ENCODE data around the gene ARMH3.
"Not testable (repeated sequence)": the region's sequence is repeated elsewhere in the genome, so short reads cannot be mapped to it uniquely, and the experiment has no call there.

The ARMH3 gene, protein sequence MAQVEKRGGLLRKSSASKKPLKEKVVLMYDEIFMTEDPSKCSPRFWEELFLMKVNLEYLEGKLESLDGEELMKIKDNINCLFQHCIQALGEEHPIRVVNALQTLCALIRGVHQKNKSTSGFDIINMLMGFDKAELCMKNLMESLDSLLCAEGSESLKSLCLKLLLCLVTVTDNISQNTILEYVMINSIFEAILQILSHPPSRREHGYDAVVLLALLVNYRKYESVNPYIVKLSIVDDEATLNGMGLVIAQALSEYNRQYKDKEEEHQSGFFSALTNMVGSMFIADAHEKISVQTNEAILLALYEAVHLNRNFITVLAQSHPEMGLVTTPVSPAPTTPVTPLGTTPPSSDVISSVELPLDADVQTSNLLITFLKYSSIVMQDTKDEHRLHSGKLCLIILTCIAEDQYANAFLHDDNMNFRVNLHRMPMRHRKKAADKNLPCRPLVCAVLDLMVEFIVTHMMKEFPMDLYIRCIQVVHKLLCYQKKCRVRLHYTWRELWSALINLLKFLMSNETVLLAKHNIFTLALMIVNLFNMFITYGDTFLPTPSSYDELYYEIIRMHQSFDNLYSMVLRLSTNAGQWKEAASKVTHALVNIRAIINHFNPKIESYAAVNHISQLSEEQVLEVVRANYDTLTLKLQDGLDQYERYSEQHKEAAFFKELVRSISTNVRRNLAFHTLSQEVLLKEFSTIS

DNA sequence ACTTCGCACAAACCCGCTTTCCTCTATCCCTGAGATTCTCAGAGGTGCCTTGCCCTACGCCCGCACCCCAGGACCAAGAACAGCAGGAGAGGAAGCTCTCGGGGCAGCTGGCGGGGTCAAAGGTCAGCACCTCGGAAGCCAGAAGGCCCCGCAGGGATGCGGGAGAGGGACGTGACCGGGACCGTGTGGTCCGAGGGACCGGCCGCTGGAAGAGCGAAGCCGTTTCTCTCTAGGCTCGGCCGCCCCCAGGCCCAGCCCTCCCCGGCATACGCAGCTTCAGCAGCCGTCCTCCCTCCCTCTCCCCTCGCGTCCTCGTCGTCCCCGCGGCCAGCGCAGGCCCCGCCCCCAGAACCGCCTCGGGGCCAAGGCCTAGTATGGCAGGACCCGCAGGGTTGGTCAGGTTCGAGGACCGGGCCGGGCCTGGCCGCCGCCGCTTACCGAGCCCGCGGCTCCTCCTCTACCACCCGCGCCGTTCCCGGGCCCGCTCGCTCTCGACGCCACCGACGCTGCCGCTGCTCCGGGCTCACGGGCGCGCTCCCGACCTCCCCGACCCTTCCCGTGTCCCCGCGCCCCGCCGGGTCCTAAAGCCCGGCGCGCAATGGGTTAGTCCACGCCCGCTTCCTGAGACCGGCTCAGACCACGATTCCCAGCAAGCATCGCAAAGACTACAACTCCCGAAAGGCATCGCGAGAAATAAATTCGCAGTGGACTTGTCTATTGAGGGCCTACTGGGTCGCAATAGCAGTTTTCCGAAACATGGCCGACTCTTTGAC lies at the start of gene ARMH3:
TSS of gene ARMH3 (minus strand) at position 527 of the 773 bp plus-strand sequence. CDS start 16,059 bp downstream, outside the sequence.
- peak; percentile 65 to 66 for DNase-seq (ENCODE audit: low read depth in 2 of 2)

DNA sequence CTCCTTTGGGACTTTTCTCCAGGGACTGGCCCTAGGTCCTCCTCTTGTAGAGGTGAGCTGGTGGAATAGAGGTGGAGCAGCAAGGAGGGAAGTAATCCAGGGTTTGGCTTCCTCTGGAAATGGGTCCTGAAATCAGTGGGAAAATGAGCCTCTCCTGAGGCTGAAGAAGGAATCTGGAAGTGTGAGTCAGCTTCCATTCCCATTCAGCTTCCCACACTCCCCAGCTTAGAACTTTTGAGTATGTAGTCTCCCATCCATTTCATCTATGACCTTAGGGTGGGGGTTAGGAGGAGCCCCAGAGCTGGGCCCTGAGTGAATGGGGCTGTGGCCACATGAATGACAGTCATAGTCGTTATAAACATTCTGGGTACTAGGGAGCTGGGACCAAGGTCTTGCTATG lies 46.4 kb upstream of the ARMH3 start:
- no peak for DNase-seq (ENCODE audit: low read depth in 2 of 2)

- DNase-seq (ENCODE audit: low read depth in 2 of 2): no peak
Measured at GRCh38 chr10:102101152-102101551, 45.2 kb upstream of the ARMH3 start.

GRCh38 chr10:102096449-102096848 lies 40.5 kb upstream of the ARMH3 start:
- no peak for DNase-seq (ENCODE audit: low read depth in 2 of 2)

DNA sequence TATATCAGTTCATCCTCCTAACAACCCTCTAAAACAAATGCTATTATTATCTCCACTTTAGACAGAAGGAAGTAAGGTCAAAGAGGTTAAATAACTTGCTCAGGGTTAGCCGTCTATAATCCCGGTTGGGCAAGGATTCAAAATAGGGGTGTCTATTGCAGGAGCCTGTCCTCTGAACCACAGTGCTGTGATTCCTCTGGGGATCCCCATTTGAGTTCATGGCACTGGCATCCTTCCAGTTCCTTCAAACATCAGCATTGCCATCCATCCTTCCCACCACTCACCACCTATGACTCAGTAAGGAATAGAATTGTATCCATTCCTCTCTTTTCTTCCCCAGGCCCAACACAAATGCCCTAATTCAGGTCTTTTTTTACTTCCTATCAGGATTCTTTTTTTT lies 34.8 kb upstream of the ARMH3 start:
- DNase-seq (ENCODE audit: low read depth in 2 of 2): no peak

DNA sequence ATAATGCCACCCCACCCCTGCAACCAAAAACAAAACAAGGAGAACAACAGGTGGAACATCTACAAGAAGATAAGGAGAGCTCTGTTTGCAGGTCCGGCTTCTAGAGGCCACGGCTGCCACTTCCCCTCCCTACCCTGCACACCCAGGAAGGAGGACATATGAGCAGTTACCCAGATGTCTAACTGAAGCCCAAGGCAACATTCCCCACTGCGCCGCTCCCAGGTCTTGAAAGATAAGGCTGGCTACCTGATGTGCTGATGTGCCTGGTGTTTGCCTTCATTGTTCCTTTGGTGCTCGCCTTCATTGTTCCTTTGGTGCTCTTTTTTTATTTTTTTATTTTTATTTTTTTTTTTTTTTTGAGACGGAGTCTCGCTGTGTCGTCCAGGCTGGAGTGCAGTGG lies 30.2 kb upstream of the ARMH3 start:
- no peak for DNase-seq (ENCODE audit: low read depth in 2 of 2)

DNA sequence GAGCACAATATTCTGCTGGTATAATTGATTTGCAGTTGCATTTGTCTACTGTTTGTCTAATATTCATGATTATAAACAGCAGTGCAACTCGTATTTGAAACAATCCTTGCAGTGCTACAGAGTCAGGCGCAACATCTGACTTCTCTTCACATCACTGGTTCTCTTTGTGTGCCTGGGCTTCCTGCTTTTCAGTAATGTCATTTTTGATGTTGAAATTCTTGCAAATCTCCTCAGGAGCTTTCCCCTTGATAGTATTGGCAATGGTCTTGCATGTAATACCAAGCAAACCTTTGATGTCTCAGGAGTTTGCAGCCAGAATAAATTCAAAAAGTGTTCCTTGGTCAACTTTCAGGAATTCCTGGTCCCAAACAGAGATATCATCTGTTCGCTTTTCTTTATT lies 29.4 kb upstream of the ARMH3 start:
- DNase-seq (ENCODE audit: low read depth in 2 of 2): no peak

- no peak for DNase-seq (ENCODE audit: low read depth in 2 of 2)
Measured at GRCh38 chr10:102083541-102083940, 27.6 kb upstream of the ARMH3 start.

GRCh38 chr10:102072673-102073527 lies 16.9 kb upstream of the ARMH3 start:
- DNase-seq (ENCODE audit: low read depth in 2 of 2): peak; percentile 61 to 72

DNA sequence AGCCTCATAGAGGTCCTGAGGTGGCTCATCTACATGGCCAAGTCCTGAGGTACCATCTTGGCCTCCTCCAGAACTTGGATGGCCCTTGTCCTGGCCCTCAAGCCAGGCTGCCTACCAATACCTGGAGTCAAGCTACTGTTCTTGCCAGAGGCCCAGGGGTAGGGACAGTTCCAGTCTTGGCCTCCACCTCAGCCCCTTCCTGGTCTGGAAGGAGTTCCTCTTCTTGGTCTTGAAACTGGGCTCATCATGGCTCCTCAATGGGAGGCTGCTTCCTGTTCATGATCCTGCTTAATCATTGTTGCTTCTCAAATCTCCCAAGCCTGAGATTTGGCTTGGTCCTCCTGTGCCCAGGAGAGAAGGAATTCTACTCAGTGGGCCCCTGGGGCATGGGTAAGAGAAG lies 13.1 kb upstream of the ARMH3 start:
- no peak for DNase-seq (ENCODE audit: low read depth in 2 of 2)

GRCh38 chr10:102068216-102068615 lies 12.2 kb upstream of the ARMH3 start:
- DNase-seq (ENCODE audit: low read depth in 2 of 2): no peak

- DNase-seq (ENCODE audit: low read depth in 2 of 2): no peak
Measured at GRCh38 chr10:102067091-102067916, 11.3 kb upstream of the ARMH3 start.

GRCh38 chr10:102066399-102067088 lies 10.6 kb upstream of the ARMH3 start:
- DNase-seq (ENCODE audit: low read depth in 2 of 2): no peak

GRCh38 chr10:102065561-102066398 lies 9.8 kb upstream of the ARMH3 start:
- DNase-seq (ENCODE audit: low read depth in 2 of 2): no peak

- DNase-seq (ENCODE audit: low read depth in 2 of 2): peak; percentile 71
Measured at GRCh38 chr10:102064868-102065560, 9.0 kb upstream of the ARMH3 start, which contains the start of gene HPS6. HPS6 (plus strand) TSS chr10:102065349; CDS start chr10:102065475, 126 bp downstream.

- DNase-seq (ENCODE audit: low read depth in 2 of 2): no peak
Measured at GRCh38 chr10:102064503-102064867, 8.5 kb upstream of the ARMH3 start.

- no peak for DNase-seq (ENCODE audit: low read depth in 2 of 2)
Measured at GRCh38 chr10:102059987-102060386, 4.0 kb upstream of the ARMH3 start.

DNA sequence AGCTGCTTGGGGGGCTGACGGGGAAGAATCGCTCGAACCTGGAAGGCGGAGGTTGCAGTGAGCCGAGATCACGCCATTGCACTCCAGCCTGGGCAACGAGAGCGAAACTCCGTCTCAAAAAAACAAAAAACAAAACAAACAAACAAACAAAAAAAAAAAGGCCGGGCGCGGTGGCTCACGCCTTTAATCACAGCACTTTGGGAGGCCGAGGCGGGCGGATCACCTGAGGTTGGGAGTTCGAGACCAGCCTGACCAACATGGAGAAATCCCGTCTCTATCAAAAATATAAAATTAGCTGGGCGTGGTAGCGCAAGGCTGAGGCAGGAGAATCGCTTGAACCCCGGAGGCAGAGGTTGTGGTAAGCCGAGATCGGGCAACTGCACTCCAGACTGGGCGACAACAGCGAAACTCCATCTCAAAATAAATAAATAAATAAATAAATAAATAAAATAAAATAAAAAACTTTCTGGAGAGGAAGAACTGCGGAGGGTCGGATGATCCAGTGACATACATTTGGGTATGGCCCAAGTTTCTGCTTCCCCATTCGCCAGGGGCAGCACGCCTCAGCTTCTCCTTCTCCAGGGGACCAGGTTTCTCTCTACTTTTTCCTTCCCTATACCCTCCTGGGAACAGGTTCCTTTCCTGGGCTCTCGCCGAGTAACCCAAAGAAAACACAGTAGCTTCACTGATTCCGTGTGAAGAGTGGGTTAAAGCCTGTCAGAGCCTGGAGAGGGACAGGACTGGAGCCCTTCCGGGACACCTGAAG lies 909 bp downstream of the ARMH3 start:
- DNase-seq (ENCODE audit: low read depth in 2 of 2): not testable (repeated sequence)

Data from stimulated activated CD8-positive, alpha-beta memory T cell treated with anti-CD3 and anti-CD28 coated beads, Interleukin-7, amount 100 ng/mL, for 1 hour (primary cell).